EL (cell line): ENCODE data around the gene OXLD1.

Experiments used
- DNase-seq: peaks from one replicate; pipeline ENCODE4 v3.0.0-alpha.2; 2016

Gene OXLD1

GRCh38 chr17:81701288-81702071, 35.1 kb upstream of the OXLD1 start:
- DNase-seq = peak; percentile 29

- DNase-seq = no peak
These were observed 34.2 kb upstream of the OXLD1 start for GRCh38 chr17:81700353-81701287.

- DNase-seq = no peak
These were observed 31.0 kb upstream of the OXLD1 start for GRCh38 chr17:81697261-81698044.

- DNase-seq = no peak
These were observed 30.0 kb upstream of the OXLD1 start for GRCh38 chr17:81696218-81696941.

GRCh38 chr17:81695801-81696200, 29.4 kb upstream of the OXLD1 start:
- DNase-seq = no peak

GRCh38 chr17:81695211-81695610, 28.8 kb upstream of the OXLD1 start:
- no peak for DNase-seq

- DNase-seq = no peak
These were observed 28.4 kb upstream of the OXLD1 start for GRCh38 chr17:81694810-81695209.

GRCh38 chr17:81693509-81694210, 27.3 kb upstream of the OXLD1 start:
- DNase-seq = no peak

- DNase-seq = no peak
These were observed 25.2 kb upstream of the OXLD1 start for GRCh38 chr17:81691608-81692007.

GRCh38 chr17:81691196-81691595, 24.8 kb upstream of the OXLD1 start:
- DNase-seq = no peak

GRCh38 chr17:81690549-81690948, 24.1 kb upstream of the OXLD1 start:
- DNase-seq = no peak

- no peak for DNase-seq
These were observed 23.7 kb upstream of the OXLD1 start for GRCh38 chr17:81690066-81690465.

GRCh38 chr17:81688616-81689015, 22.2 kb upstream of the OXLD1 start:
- DNase-seq = no peak

- no peak for DNase-seq
These were observed 21.6 kb upstream of the OXLD1 start for GRCh38 chr17:81687770-81688541.

GRCh38 chr17:81686614-81687013, 20.2 kb upstream of the OXLD1 start:
- DNase-seq = no peak

GRCh38 chr17:81685108-81685507, 18.7 kb upstream of the OXLD1 start:
- DNase-seq = peak; percentile 83

- DNase-seq = no peak
These were observed 18.1 kb upstream of the OXLD1 start for GRCh38 chr17:81684442-81684911.

GRCh38 chr17:81683584-81684441, 17.4 kb upstream of the OXLD1 start, which contains the start of the genes ARL16 and HGS:
Gene ARL16 (minus strand): TSS chr17:81683797. CDS start chr17:81683753, 44 bp downstream.
Gene HGS (plus strand): TSS chr17:81684011. CDS start chr17:81684067, 56 bp downstream.
- peak; percentile 99 for DNase-seq

GRCh38 chr17:81683208-81683583, 16.8 kb upstream of the OXLD1 start:
- DNase-seq = no peak
